HG03558 (cell line): ENCODE data around the gene ASIC1.

Experiments used
- ATAC-seq: cut with Tn5 transposase; IDR thresholded peaks from one replicate; pipeline ENCODE4 v1.9.1; 2021; ENCODE audit warnings: moderate number of reproducible peaks; ENCODE audit not compliant: unreplicated experiment; ENCODE audit errors: extremely low read depth

The ASIC1 gene

DNA sequence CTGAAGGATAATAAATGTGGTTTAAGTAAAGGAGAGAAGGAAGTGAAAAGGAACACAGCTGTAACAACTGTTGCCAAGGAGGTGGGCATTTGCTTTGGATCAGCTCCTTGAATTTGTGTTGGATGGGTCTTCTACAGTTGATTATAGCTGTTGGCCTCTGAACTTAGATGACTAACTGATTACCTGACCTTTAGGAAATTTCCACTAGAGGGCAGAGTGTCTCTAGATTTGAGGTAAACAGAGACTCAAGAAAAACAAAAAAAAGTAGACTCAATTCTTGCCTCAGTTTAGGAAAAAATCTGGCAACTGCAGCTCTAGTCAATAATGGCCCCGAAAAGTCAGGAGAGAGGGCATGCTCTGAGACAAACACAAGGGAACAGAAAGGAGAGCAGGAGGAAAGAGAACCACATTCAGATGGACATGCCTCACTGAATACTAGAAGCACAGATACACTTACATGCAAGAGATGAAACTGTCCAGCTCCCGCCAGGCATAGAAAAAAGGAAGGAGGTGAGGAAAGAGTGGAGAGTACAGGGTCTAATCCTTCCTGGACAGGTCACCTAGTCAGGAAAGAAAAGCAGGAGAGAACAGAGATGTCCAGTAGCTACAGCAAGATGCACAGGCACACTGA, 75.2 kb downstream of the ASIC1 start:
- ATAC-seq, result no peak
